BLaER1 treated with 17β-estradiol and CSF1 and Interleukin-3, amounts not matched to agents 10 nM and 100 nM (cell line): ENCODE measurements around the gene ZFP36L1.
A peak's percentile ranks its signal among the peaks of the same experiment; 100 is the strongest.

ENCODE experiments used
- H3K27ac ChIP-seq, 11 experiments: shearing (Covaris generic); formaldehyde crosslinking; 2 replicates each; pipeline ENCODE4 v1.8.1; 2022
- H3K27me3 ChIP-seq, 11 experiments: shearing (Covaris generic); formaldehyde crosslinking; 2 replicates each; pipeline ENCODE4 v1.8.1; 2022
- H3K36me3 ChIP-seq, 11 experiments: shearing (Covaris generic); formaldehyde crosslinking; 2 replicates each; pipeline ENCODE4 v1.8.1; 2022
- H3K4me1 ChIP-seq, 10 experiments: shearing (Covaris generic); formaldehyde crosslinking; 2 replicates each; pipeline ENCODE4 v1.8.1; 2022
- H3K4me2 ChIP-seq, 11 experiments: shearing (Covaris generic); formaldehyde crosslinking; 2 replicates each; pipeline ENCODE4 v1.8.1; 2022
- H3K4me3 ChIP-seq, 10 experiments: shearing (Covaris generic); formaldehyde crosslinking; 2 replicates each; pipeline ENCODE4 v1.8.1; 2022
- H3K9ac ChIP-seq, 11 experiments: shearing (Covaris generic); formaldehyde crosslinking; 2 replicates each; pipeline ENCODE4 v1.8.1; 2022
- H3K9me3 ChIP-seq, 11 experiments: shearing (Covaris generic); formaldehyde crosslinking; replicated peaks in 1 of 11; 2 replicates each; pipeline ENCODE4 v1.8.1; 2022
- H4K20me1 ChIP-seq, 11 experiments: shearing (Covaris generic); formaldehyde crosslinking; 2 replicates each; pipeline ENCODE4 v1.8.1; 2022
- Cebpa-rat ChIP-seq, 11 experiments: shearing (Covaris generic); IDR thresholded peaks; 2 replicates each; pipeline ENCODE4 v1.8.1; 2022

ZFP36L1 gene

DNA sequence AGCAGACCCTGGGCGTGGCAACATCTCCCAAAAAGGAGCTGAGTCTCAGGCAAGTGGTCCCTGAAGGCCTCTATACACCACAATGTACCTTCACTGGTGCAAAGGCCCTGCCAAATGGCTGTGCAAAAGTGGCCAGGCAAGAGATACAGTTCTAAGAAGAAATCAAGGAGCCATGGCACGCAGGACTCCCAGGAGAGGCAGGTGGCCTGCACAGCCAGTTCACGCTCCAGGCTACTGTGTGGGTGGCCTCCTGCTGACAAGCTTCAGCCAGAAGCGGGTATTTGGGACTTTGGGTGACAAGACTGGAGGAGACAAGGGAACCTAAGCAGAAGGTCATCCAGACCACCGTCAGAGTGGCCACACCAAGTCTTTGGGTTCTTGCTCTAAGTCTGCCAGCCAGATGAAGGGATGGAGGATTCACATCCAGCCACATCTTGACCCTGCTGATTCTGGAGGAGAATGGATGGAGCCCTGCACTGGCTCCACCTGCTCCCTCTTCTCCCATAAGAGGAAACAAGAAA lies 20.5 kb upstream of the ZFP36L1 start:
- Histone ChIP-seq H3K27me3 (no peaks in the 10 kb centered on the region), H3K9ac (peak overlapping the region; percentile 92 to 99 (median 98); a peak in 19 of 22 replicates), H3K36me3 (0 out of 22 replicates have a peak, but pooled peaks cover 0 to 1% (median 0%) of the 10 kb centered on the region in 11 experiments), H3K4me3 (peak overlapping the region; percentile 49 to 77 (median 64); a peak in 15 of 20 replicates), H3K4me1 (peaks cover 56 to 86% (median 67%) of the 10 kb centered on the region in 10 experiments), H3K9me3 (peaks cover 0 to 20% (median 7%) of the 10 kb centered on the region in 11 experiments; a peak in 13 of 22 replicates), H3K27ac (peak overlapping the region; percentile 97 to 100 (median 99); a peak in 17 of 22 replicates), H4K20me1 (peaks cover 0 to 11% (median 0%) of the 10 kb centered on the region in 11 experiments; a peak in 2 of 22 replicates), H3K4me2 (peak overlapping the region; percentile 89 to 100 (median 98))
- no peak for TF ChIP-seq Cebpa-rat (IDR thresholded peaks at IDR 0.05)

DNA sequence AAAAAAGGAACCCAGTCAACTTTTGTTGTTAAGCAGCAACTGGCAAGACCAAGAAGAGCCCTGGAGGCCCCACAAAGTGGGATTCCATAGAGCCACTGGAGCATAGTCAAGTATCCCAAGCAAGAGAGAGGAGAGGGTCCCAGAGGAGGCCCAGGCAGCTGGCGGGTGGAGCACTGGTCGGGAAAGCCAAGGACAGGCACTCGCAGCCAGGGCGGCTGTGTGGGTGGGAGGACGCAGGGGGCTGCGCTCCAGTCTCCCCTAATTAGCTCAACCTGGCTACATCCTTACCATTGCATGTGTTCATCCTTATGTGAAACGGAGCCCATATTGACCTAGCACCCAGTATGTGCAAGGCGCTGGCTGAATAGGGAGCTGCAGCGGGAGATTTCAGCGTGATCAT lies 18.3 kb upstream of the ZFP36L1 start:
- H3K4me1 ChIP-seq, result peaks cover 64 to 89% (median 74%) of the 10 kb centered on the region in 10 experiments
- H3K36me3 ChIP-seq, result 0 out of 22 replicates have a peak, but pooled peaks cover 0 to 4% (median 0%) of the 10 kb centered on the region in 11 experiments
- TF ChIP-seq Cebpa-rat (IDR thresholded peaks at IDR 0.05), result no peak
- H4K20me1 ChIP-seq, result peaks cover 0 to 11% (median 0%) of the 10 kb centered on the region in 11 experiments; a peak in 2 of 22 replicates
- no peaks in the 10 kb centered on the region for H3K27me3 ChIP-seq
- no peak overlapping the region for H3K27ac ChIP-seq
- no peak overlapping the region for H3K4me3 ChIP-seq
- no peak overlapping the region for H3K9ac ChIP-seq
- H3K9me3 ChIP-seq, result peaks cover 0 to 23% (median 8%) of the 10 kb centered on the region in 11 experiments; a peak in 13 of 22 replicates
- H3K4me2 ChIP-seq, result peak overlapping the region in 7 of 11 experiments; percentile 2 to 8 (median 6); a peak in 5 of 22 replicates

DNA sequence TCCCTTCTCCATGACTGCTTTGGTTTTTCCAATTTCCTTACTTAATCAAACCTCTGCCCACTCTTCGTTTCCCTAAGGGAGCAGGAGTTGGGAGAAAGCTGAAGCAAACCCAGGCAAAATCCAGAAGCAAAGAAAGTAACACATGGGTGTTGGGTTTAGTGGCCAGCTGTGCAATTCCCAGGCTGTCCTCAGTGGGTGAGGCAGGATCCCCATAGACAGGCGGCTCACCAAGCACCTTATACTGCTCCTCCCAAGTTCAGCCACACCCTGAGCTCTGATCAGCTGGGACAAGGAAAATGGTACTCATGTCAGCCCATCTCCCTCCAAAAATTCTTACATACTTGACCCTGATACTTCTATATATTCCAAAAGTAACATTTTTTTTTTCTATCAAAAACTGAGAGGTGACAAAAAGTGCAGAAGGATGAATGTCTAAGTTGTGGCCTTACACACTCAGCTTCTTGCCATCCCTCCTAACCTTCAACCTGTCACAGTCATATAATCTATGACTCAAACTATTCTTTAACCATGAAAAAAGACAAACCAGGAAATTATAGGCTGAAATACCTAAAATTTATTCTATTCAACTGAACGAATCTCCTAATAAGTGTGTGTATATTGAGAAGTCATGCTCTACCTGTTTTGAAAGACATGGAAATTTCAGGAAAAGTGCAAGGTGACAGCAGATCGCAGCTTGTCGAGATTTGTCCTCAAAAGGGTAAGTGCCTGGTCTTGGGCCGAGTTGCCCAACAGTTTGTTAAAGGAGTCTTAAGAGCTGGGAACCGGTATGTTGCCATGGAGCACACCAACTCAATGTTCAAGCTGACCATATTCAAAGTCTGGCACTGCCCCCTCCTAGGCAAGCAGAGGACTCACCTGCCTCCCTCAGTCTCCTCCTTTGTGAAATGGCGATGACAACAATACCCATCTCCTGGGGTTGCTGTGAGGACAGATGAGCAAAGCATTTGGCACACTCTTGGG lies 17.6 kb upstream of the ZFP36L1 start:
- H3K4me3 ChIP-seq, result no peak overlapping the region
- 0 out of 22 replicates have a peak, but pooled peaks cover 0 to 4% (median 0%) of the 10 kb centered on the region in 11 experiments for H3K36me3 ChIP-seq
- peaks cover 0 to 11% (median 0%) of the 10 kb centered on the region in 11 experiments; a peak in 2 of 22 replicates for H4K20me1 ChIP-seq
- H3K4me2 ChIP-seq, result peak overlapping the region in 6 of 11 experiments; percentile 4 to 84 (median 7); a peak in 8 of 22 replicates
- TF ChIP-seq Cebpa-rat (IDR thresholded peaks at IDR 0.05), result no peak
- no peak overlapping the region for H3K27ac ChIP-seq
- peaks cover 0 to 23% (median 8%) of the 10 kb centered on the region in 11 experiments; a peak in 13 of 22 replicates for H3K9me3 ChIP-seq
- no peaks in the 10 kb centered on the region for H3K27me3 ChIP-seq
- peaks cover 64 to 89% (median 74%) of the 10 kb centered on the region in 10 experiments for H3K4me1 ChIP-seq
- no peak overlapping the region for H3K9ac ChIP-seq

DNA sequence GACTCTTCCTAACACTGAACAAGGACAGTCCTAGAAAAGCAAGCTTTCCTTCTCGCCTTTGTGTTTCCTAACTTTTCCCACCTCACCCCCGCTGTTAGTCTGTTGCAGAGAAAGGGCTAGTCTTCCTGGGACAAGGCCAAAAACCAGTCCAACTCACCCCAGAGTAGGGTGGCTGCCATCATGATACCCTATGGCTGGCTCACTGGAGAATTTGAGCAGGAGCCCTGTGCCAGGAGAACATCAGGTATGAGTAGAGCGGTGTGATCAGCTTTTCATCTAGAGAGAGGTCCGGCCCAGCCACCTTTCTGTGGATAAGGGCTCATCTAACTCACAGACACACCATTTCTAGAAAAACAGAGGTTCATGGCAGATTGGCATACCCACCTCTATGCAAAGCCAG lies 16.7 kb upstream of the ZFP36L1 start:
- peak overlapping the region in 4 of 11 experiments; percentile 4 to 84 (median 10); a peak in 3 of 22 replicates for H3K4me2 ChIP-seq
- no peaks in the 10 kb centered on the region for H3K27me3 ChIP-seq
- H3K27ac ChIP-seq, result no peak overlapping the region
- no peak overlapping the region for H3K4me3 ChIP-seq
- peaks cover 0 to 11% (median 0%) of the 10 kb centered on the region in 11 experiments; a peak in 2 of 22 replicates for H4K20me1 ChIP-seq
- peaks cover 0 to 4% (median 0%) of the 10 kb centered on the region in 11 experiments; a peak in 1 of 22 replicates for H3K36me3 ChIP-seq
- H3K4me1 ChIP-seq, result peaks cover 64 to 86% (median 72%) of the 10 kb centered on the region in 10 experiments
- H3K9me3 ChIP-seq, result peaks cover 3 to 29% (median 12%) of the 10 kb centered on the region in 11 experiments
- no peak overlapping the region for H3K9ac ChIP-seq
- no peak for TF ChIP-seq Cebpa-rat (IDR thresholded peaks at IDR 0.05)

DNA sequence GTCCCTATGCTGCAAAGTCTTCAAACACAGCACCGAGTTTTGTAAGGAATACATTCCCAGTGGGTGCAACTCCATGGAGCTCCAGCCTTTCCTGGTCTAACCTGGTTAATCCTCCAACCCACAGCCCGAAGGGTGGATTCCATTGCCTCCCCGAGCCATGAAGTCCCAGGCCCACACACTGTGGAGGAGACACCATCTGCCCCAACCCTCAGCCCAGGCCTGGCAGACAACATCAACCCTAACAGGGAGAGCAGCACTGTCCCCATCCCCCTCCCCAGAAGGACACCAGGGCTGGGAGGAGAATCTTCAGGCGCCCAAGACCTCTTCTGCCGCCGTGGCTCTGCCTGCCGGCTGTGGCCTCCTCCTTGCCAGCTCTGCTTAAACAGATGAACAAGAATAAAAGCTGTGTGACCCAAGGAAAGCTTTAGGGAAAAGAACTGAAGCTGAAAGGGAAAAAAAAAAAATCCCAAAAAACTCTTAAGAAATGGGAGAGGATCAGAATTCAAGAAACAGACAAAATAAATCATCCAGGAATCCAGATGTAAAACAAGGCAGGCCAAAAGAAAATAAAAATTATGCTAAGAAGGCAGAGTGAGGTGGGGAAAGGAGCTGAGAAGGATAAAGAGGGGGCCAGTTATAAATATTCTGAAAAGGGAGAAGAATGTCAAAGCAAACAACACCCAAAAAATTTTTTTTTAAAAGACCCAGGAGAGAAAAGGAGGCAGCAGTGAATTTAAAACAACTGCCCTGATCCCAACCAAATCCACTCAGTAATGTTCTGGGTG lies 16.0 kb upstream of the ZFP36L1 start:
- Histone ChIP-seq H3K4me1 (peaks cover 58 to 80% (median 66%) of the 10 kb centered on the region in 10 experiments), H3K4me2 (peak overlapping the region; percentile 2 to 86 (median 79); a peak in 10 of 22 replicates), H3K9me3 (peaks cover 10 to 35% (median 19%) of the 10 kb centered on the region in 11 experiments), H3K9ac (no peak overlapping the region), H3K27ac (no peak overlapping the region), H4K20me1 (peaks cover 0 to 6% (median 0%) of the 10 kb centered on the region in 11 experiments; a peak in 2 of 22 replicates), H3K4me3 (no peak overlapping the region), H3K36me3 (peaks cover 0 to 4% (median 0%) of the 10 kb centered on the region in 11 experiments; a peak in 1 of 22 replicates), H3K27me3 (no peaks in the 10 kb centered on the region)
- no peak for TF ChIP-seq Cebpa-rat (IDR thresholded peaks at IDR 0.05)

DNA sequence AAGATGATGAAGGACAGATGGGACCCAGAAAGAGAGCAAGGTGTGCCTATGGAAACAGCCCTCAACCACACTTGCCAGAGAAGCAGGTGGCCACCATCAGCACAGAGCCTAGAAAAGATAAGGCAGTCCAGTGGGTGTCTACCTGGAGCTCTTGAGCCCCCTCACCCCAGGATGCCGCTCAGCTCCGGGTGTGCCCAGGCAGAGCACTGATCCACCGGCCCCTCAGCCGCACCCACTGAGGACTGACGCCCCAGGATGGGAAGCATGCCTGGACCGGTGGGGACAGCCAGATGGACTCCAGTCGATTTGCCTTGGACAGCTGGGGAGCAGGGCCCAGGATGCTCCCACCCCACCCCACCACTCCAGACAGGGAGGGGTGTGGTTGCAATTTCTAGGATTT lies 15.1 kb upstream of the ZFP36L1 start:
- Histone ChIP-seq H3K27me3 (no peaks in the 10 kb centered on the region), H3K4me2 (peak overlapping the region; percentile 71 to 91 (median 84)), H3K9ac (peak overlapping the region in 5 of 11 experiments; percentile 60 to 77 (median 69); a peak in 5 of 22 replicates), H4K20me1 (no peaks in the 10 kb centered on the region; a peak in 1 of 22 replicates), H3K36me3 (peaks cover 0 to 5% (median 0%) of the 10 kb centered on the region in 11 experiments; a peak in 1 of 22 replicates), H3K4me3 (0 out of 20 replicates have a peak overlapping the region, but pooled peaks of 1 of the 10 experiments have one; percentile 0), H3K9me3 (peaks cover 18 to 44% (median 28%) of the 10 kb centered on the region in 11 experiments), H3K27ac (peak overlapping the region in 7 of 11 experiments; percentile 80 to 87 (median 83); a peak in 9 of 22 replicates), H3K4me1 (peaks cover 49 to 71% (median 57%) of the 10 kb centered on the region in 10 experiments)
- no peak for TF ChIP-seq Cebpa-rat (IDR thresholded peaks at IDR 0.05)

DNA sequence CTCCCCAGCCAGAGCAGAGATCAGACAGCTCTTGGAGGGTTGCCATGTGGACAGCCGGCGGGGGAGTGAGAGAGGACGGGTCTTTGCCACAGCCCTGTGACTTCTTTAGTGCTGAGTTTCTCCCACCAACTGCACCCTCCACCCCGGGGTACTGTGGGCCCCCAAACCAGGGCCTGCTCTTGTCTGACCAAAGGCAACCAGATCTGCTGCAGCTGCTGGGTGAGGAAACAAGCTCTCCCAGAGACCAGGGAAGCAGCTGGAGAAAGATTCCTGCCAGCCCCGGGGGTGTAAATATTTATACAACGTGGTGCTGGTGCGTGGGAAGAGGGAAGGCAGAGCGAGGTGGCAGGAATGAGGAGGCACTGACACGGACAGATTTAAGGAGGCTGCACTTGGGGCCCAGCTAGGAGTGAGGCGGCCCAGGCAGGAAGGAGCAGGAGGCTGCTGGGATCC lies 14.3 kb upstream of the ZFP36L1 start:
- Histone ChIP-seq H3K9ac (peak overlapping the region; percentile 43 to 77 (median 71); a peak in 21 of 22 replicates), H3K4me3 (peak overlapping the region in 3 of 10 experiments; percentile 0 to 28 (median 9); a peak in 5 of 20 replicates), H4K20me1 (no peaks in the 10 kb centered on the region), H3K9me3 (peaks cover 26 to 52% (median 36%) of the 10 kb centered on the region in 11 experiments), H3K27me3 (no peaks in the 10 kb centered on the region), H3K27ac (peak overlapping the region; percentile 56 to 87 (median 82); a peak in 21 of 22 replicates), H3K4me1 (peaks cover 40 to 63% (median 48%) of the 10 kb centered on the region in 10 experiments), H3K4me2 (peak overlapping the region; percentile 71 to 91 (median 84)), H3K36me3 (peaks cover 0 to 11% (median 0%) of the 10 kb centered on the region in 11 experiments; a peak in 1 of 22 replicates)
- TF ChIP-seq Cebpa-rat (IDR thresholded peaks at IDR 0.05), result no peak
